Adipose tissue (tissue), 3 donors: ENCODE results near the gene SIGLEC12. TPM values are rescaled to one million over a fixed set of nuclear protein-coding genes. Genes with fewer than 3 reads are reported as not detected.

Experiments
- H3K27ac ChIP-seq: one replicate; pipeline ENCODE4 v1.5.1; 2013; ENCODE audit warnings: low read depth, low read length
- WGBS, 3 donors: extraction: QIAGEN DNeasy Blood & Tissue Kit; methylation state at CpG; one replicate each; pipeline ENCODE4 v1.1.7; 2013; 5-methylcytosine and 5-hydroxymethylcytosine counted together
- polyA plus RNA-seq, 3 donors: library from polyadenylated mRNA; stranded (reverse); fragments of 200-250 nt; gene quantifications; one replicate each; pipeline ENCODE4 v1.2.3, GENCODE V29; 2013
- donor health status: healthy with polysubstance abuse.
- donor health status: Bipolar disorder and iron deficiency.
- donor health status: healthy.

Gene SIGLEC12
- polyA plus RNA-seq, 3 donors, result 0.08 to 0.56 TPM; not detected in 1

GRCh38 chr19:51441410-51442390 is 59.9 kb downstream of the SIGLEC12 start:
- 42 to 56% (median 44%) methylated on average over 31 of the region's 31 CpGs for WGBS, 3 donors

More at GRCh38 chr19:51441410-51442390, 59.9 kb downstream of the SIGLEC12 start:
- no peak overlapping the region for H3K27ac ChIP-seq

Other genes with a start within 250 kb of the SIGLEC12 start
- 1 to 10 TPM in 1 of 3 donors, under 1 TPM in 2; 0.11 to 1.1 (median 0.28) TPM for gene IGLON5, start 190.2 kb downstream of the SIGLEC12 start, polyA plus RNA-seq
- gene VSIG10L, start 159.7 kb downstream of the SIGLEC12 start, polyA plus RNA-seq, result 1 to 10 TPM in 2 of 3 donors, under 1 TPM in 1; 0.48 to 1.7 (median 1.3) TPM
- 100 to 1,000 TPM in 2 of 3 donors, 10 to 100 TPM in 1; 99.6 to 407 (median 224) TPM for gene ETFB, start 135.4 kb downstream of the SIGLEC12 start, polyA plus RNA-seq
- gene CLDND2, start 132.8 kb downstream of the SIGLEC12 start, polyA plus RNA-seq, result 1 to 10 TPM in 1 of 3 donors, under 1 TPM in 2; 0.48 to 3.3 (median 0.49) TPM
- gene NKG7, start 129.1 kb downstream of the SIGLEC12 start, polyA plus RNA-seq, result 10 to 100 TPM in 1 of 3 donors, 1 to 10 TPM in 2; 1.5 to 10.3 (median 9.1) TPM
- gene LIM2, start 113.8 kb downstream of the SIGLEC12 start, polyA plus RNA-seq, result not detected
- under 1 TPM in 1 of 3 donors, not detected in 2; 0.56 TPM for gene C19orf84, start 111.2 kb downstream of the SIGLEC12 start, polyA plus RNA-seq
- gene SIGLEC10, start 84.2 kb downstream of the SIGLEC12 start, polyA plus RNA-seq, result 1 to 10 TPM; 2.1 to 3.5 (median 2.4) TPM
- gene SIGLEC8, start 43.3 kb downstream of the SIGLEC12 start, polyA plus RNA-seq, result under 1 TPM in 2 of 3 donors, not detected in 1; 0.04 to 0.08 TPM
- gene CEACAM18, start 23.3 kb downstream of the SIGLEC12 start, polyA plus RNA-seq, result not detected
- under 1 TPM in 2 of 3 donors, not detected in 1; 0.05 to 0.34 TPM for gene SIGLEC6, start 29.9 kb upstream of the SIGLEC12 start, polyA plus RNA-seq
- gene ZNF175, start 69.5 kb upstream of the SIGLEC12 start, polyA plus RNA-seq, result 1 to 10 TPM; 1.3 to 3.3 (median 1.5) TPM
- gene SIGLEC5, start 128.6 kb upstream of the SIGLEC12 start, polyA plus RNA-seq, result under 1 TPM in 2 of 3 donors, not detected in 1; 0.34 to 0.71 TPM
- gene SIGLEC14, start 145.0 kb upstream of the SIGLEC12 start, polyA plus RNA-seq, result 1 to 10 TPM; 1.1 to 3.8 (median 3.4) TPM
- gene SPACA6, start 191.5 kb upstream of the SIGLEC12 start, polyA plus RNA-seq, result 10 to 100 TPM in 2 of 3 donors, 1 to 10 TPM in 1; 4.7 to 38.5 (median 14.3) TPM
- gene HAS1, start 222.2 kb upstream of the SIGLEC12 start, polyA plus RNA-seq, result 10 to 100 TPM in 2 of 3 donors, under 1 TPM in 1; 0.81 to 48.6 (median 17.3) TPM